Neural cell (in vitro differentiated cells): Measurements from ENCODE around the gene SYT4.
"Not testable (repeated sequence)": the region's sequence is repeated elsewhere in the genome, so short reads cannot be mapped to it uniquely, and the experiment has no call there.

Experiments used
- EP300 ChIP-seq: fragments of 450-650 bp; conservative IDR thresholded peaks from 2 replicates; pipeline ENCODE4 v1.6.1; 2014; ENCODE audit warnings: antibody characterized with exemption, mild to moderate bottlenecking, moderate library complexity; ENCODE audit not compliant: poor library complexity, severe bottlenecking
- EZH2 ChIP-seq: fragments of 200-600, 300-800 bp; shearing (Covaris generic), sonication (generic); IDR thresholded peaks from 2 replicates; pipeline ENCODE4 v1.6.1; 2014; ENCODE audit warnings: antibody characterized with exemption, low read length, borderline replicate concordance, mild to moderate bottlenecking; ENCODE audit not compliant: insufficient read depth, poor library complexity, severe bottlenecking
- MXI1 ChIP-seq: fragments of 450-650 bp; conservative IDR thresholded peaks from 2 replicates; pipeline ENCODE4 v1.6.1; 2014; ENCODE audit warnings: antibody characterized with exemption, mild to moderate bottlenecking; ENCODE audit not compliant: poor library complexity, severe bottlenecking
- POLR2AphosphoS5 ChIP-seq: IDR thresholded peaks from 2 replicates; pipeline ENCODE4 v1.6.1; 2012
- RAD21 ChIP-seq: fragments of 450-650 bp; conservative IDR thresholded peaks from 2 replicates; pipeline ENCODE4 v1.6.1; 2014; ENCODE audit warnings: antibody characterized with exemption, mild to moderate bottlenecking, moderate library complexity
- SMC3 ChIP-seq: fragments of 450-650 bp; conservative IDR thresholded peaks from 2 replicates; pipeline ENCODE4 v1.6.1; 2014; ENCODE audit warnings: antibody characterized with exemption, mild to moderate bottlenecking, moderate library complexity; ENCODE audit not compliant: poor library complexity
- TAF1 ChIP-seq: IDR thresholded peaks from 2 replicates; pipeline ENCODE4 v1.6.1; 2012; ENCODE audit warnings: low read depth
- TF ChIP-seq, protein P1 (sequence below): fragments of 450-650 bp; IDR thresholded peaks from 2 replicates; pipeline ENCODE4 v1.5.1; 2014; ENCODE audit warnings: antibody characterized with exemption, mild to moderate bottlenecking, moderate library complexity; ENCODE audit not compliant: poor library complexity, severe bottlenecking
- TF ChIP-seq, protein P2 (sequence below): IDR thresholded peaks from 2 replicates; pipeline ENCODE4 v1.6.1; 2012; ENCODE audit warnings: borderline replicate concordance

DNA sequence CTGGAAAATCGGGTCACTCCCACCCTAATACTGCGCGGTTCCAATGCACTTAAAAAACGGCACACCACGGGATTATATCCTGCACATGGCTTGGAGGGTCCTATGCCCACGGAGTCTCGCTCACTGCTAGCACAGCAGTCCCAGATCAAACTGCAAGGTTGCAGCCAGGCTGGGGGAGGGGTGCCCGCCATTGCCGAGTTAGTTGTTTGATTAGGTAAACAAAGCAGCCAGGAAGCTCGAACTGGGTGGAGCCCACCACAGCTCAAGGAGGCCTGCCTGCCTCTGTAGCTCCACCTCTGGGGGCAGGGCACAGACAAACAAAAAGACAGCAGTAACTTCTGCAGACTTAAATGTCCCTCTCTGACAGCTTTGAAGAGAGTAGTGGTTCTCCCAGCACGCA is 8.9 kb upstream of the SYT4 start:
- TF ChIP-seq, protein P1, sequence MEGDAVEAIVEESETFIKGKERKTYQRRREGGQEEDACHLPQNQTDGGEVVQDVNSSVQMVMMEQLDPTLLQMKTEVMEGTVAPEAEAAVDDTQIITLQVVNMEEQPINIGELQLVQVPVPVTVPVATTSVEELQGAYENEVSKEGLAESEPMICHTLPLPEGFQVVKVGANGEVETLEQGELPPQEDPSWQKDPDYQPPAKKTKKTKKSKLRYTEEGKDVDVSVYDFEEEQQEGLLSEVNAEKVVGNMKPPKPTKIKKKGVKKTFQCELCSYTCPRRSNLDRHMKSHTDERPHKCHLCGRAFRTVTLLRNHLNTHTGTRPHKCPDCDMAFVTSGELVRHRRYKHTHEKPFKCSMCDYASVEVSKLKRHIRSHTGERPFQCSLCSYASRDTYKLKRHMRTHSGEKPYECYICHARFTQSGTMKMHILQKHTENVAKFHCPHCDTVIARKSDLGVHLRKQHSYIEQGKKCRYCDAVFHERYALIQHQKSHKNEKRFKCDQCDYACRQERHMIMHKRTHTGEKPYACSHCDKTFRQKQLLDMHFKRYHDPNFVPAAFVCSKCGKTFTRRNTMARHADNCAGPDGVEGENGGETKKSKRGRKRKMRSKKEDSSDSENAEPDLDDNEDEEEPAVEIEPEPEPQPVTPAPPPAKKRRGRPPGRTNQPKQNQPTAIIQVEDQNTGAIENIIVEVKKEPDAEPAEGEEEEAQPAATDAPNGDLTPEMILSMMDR = not testable (repeated sequence)
- not testable (repeated sequence) for TF ChIP-seq EZH2, TAF1, POLR2AphosphoS5, SMC3, EP300, RAD21, MXI1
- TF ChIP-seq, protein P2, sequence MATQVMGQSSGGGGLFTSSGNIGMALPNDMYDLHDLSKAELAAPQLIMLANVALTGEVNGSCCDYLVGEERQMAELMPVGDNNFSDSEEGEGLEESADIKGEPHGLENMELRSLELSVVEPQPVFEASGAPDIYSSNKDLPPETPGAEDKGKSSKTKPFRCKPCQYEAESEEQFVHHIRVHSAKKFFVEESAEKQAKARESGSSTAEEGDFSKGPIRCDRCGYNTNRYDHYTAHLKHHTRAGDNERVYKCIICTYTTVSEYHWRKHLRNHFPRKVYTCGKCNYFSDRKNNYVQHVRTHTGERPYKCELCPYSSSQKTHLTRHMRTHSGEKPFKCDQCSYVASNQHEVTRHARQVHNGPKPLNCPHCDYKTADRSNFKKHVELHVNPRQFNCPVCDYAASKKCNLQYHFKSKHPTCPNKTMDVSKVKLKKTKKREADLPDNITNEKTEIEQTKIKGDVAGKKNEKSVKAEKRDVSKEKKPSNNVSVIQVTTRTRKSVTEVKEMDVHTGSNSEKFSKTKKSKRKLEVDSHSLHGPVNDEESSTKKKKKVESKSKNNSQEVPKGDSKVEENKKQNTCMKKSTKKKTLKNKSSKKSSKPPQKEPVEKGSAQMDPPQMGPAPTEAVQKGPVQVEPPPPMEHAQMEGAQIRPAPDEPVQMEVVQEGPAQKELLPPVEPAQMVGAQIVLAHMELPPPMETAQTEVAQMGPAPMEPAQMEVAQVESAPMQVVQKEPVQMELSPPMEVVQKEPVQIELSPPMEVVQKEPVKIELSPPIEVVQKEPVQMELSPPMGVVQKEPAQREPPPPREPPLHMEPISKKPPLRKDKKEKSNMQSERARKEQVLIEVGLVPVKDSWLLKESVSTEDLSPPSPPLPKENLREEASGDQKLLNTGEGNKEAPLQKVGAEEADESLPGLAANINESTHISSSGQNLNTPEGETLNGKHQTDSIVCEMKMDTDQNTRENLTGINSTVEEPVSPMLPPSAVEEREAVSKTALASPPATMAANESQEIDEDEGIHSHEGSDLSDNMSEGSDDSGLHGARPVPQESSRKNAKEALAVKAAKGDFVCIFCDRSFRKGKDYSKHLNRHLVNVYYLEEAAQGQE = not testable (repeated sequence)
